Stimulated activated naive CD4-positive, alpha-beta T cell (primary cell): ENCODE results near the gene SYNGR3.
A peak's percentile ranks its signal among the peaks of the same experiment; 100 is the strongest.

Experiments
- DNase-seq, 6 experiments: peaks; one replicate each; lab custom pipeline; 2025; lab: John Stamatoyannopoulos, UW

Gene SYNGR3

GRCh38 chr16:1976951-1977874 is 12.6 kb upstream of the SYNGR3 start:
- DNase-seq: no peak

GRCh38 chr16:1977875-1978268 is 11.9 kb upstream of the SYNGR3 start:
- no peak for DNase-seq

- no peak for DNase-seq
These were observed 11.2 kb upstream of the SYNGR3 start for GRCh38 chr16:1978476-1979120.

- no peak for DNase-seq
These were observed 10.3 kb upstream of the SYNGR3 start for GRCh38 chr16:1979271-1980029.

- DNase-seq: no peak
These were observed 9.6 kb upstream of the SYNGR3 start for GRCh38 chr16:1980030-1980769.

- no peak for DNase-seq
These were observed 9.0 kb upstream of the SYNGR3 start for GRCh38 chr16:1980770-1981087.

- DNase-seq: no peak
These were observed 8.4 kb upstream of the SYNGR3 start, which contains the start of gene NOXO1 for GRCh38 chr16:1981398-1981836. Gene NOXO1, minus strand, starts transcription at chr16:1981469. Its CDS starts 290 bp downstream, at chr16:1981179.

- DNase-seq: no peak
These were observed 7.7 kb upstream of the SYNGR3 start for GRCh38 chr16:1982013-1982433.

GRCh38 chr16:1982991-1983543 is 6.7 kb upstream of the SYNGR3 start:
- DNase-seq: no peak

- peak in 5 of 6 experiments; percentile 15 to 58 (median 46) for DNase-seq
These were observed 6.0 kb upstream of the SYNGR3 start, which contains the start of gene GFER for GRCh38 chr16:1983544-1984346. Gene GFER, plus strand, starts transcription at chr16:1984193. Its CDS starts 26 bp downstream, at chr16:1984219.

- DNase-seq: peak in 4 of 6 experiments; percentile 40 to 58 (median 43)
These were observed 5.2 kb upstream of the SYNGR3 start for GRCh38 chr16:1984347-1985225.

- DNase-seq: no peak
These were observed 4.2 kb upstream of the SYNGR3 start for GRCh38 chr16:1985466-1986150.

GRCh38 chr16:1987198-1987597 is 2.6 kb upstream of the SYNGR3 start:
- no peak for DNase-seq

- DNase-seq: no peak
These were observed 256 bp downstream of the SYNGR3 start for GRCh38 chr16:1990101-1990350.

- peak in 4 of 6 experiments; percentile 15 to 40 (median 28) for DNase-seq
These were observed 773 bp downstream of the SYNGR3 start for GRCh38 chr16:1990351-1991134.

- peak; percentile 13 to 49 (median 38) for DNase-seq
These were observed 1.4 kb downstream of the SYNGR3 start for GRCh38 chr16:1991135-1991551.

GRCh38 chr16:1991588-1991947 is 1.8 kb downstream of the SYNGR3 start:
- DNase-seq: no peak
